Measurements from ENCODE around the gene TANK.

Gene TANK

DNA sequence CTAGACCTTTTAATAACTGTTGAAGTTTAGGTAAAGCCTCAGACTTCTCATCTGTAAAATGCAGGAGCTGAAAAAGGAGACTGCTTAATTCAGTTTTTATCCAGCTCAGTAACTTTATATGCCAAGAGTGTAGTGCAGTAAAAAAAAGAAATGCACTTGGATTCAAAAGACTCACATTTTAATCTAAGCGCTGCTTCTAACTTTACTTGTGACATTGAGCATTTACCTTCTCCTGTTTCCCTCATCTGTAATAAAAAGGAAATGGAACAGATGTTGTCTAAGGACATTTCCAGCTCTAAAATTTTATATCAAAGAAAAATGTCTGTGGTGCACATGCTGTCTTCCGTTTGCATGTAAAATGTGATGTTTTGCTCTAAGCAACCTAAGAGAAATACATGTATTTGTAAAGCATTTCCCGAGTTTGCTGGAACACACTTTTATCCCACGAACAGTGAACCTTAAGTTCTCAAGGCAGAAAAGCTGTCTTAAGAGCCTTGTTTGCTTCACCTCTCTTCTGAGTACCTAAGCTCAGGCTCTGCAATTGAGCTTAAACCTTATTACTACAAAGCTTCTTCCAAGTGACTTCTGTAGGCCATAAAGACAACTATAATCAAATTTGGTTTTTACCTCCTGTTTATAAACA lies 24.2 kb upstream of the TANK start:
- no peaks in the 10 kb centered on the region for H3K27me3 ChIP-seq (ENCODE audit: control insufficient read depth, insufficient read depth, low read length)
- H3K36me3 ChIP-seq (ENCODE audit: control insufficient read depth, low read depth, low read length): no peaks in the 10 kb centered on the region
- H3K4me1 ChIP-seq (ENCODE audit: control insufficient read depth, low read depth, low read length): peaks cover 9% of the 10 kb centered on the region
- H3K4me3 ChIP-seq (ENCODE audit: low read length): no peak overlapping the region
- no peak overlapping the region for H3K9ac ChIP-seq (ENCODE audit: low read length)
- no peaks in the 10 kb centered on the region for H3K9me3 ChIP-seq (ENCODE audit: control insufficient read depth, low read depth, low read length)
- no peak overlapping the region for H3K27ac ChIP-seq (ENCODE audit: low read length)

DNA sequence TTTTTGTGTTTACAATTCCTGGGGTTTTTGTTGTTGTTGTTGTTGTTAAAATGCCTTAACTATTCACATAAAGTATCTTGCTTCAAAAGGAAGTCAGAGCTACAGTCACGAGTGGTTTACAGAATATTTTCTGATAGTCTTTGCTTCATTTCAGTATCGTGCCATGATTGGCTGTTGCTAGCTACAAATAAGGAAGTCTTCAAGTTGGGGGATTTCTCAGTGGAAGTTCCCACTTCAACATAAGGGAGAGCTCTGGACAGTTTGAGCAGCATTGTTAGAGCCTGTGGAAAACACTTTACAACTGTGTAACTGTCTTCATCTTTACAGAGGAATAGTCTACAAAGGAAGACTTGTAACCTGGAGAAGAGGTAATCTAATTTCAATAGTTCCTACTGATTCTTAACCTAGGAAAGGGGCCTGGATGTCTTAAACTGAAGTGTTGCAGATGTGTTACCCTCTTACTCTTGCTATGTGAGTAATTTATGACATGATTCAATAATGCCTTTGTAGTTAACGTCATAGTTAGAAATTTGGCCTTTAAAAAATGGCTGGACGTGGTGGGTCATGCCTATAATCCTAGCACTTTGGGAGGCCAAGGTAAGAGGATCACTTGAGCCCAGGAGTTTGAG lies 23.4 kb upstream of the TANK start:
- Histone ChIP-seq H3K4me1 (ENCODE audit: control insufficient read depth, low read depth, low read length) (peaks cover 9% of the 10 kb centered on the region), H3K4me3 (ENCODE audit: low read length) (no peak overlapping the region), H3K9ac (ENCODE audit: low read length) (no peak overlapping the region), H3K27ac (ENCODE audit: low read length) (no peak overlapping the region), H3K36me3 (ENCODE audit: control insufficient read depth, low read depth, low read length) (no peaks in the 10 kb centered on the region), H3K9me3 (ENCODE audit: control insufficient read depth, low read depth, low read length) (no peaks in the 10 kb centered on the region), H3K27me3 (ENCODE audit: control insufficient read depth, insufficient read depth, low read length) (no peaks in the 10 kb centered on the region)

DNA sequence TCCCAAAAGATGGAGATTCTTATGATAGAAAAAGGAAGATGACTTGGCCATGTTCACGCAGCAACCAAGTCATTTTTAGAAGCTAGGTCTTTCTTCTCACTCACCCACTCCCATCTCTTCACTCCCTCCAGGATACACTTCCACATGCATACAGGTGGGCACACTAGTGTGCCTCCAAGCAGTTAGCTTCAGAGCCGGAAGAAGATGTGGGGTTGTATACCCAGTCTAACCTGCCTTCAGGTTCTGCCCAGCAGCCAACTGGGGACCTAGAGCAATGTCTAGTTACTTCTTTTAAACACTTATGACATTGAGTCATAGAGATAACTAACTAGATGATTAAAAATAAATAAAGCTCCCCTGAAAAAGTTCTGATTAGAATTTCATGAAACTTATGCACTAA lies 21.8 kb upstream of the TANK start:
- no peak overlapping the region for H3K27ac ChIP-seq (ENCODE audit: low read length)
- H3K9ac ChIP-seq (ENCODE audit: low read length): no peak overlapping the region

DNA sequence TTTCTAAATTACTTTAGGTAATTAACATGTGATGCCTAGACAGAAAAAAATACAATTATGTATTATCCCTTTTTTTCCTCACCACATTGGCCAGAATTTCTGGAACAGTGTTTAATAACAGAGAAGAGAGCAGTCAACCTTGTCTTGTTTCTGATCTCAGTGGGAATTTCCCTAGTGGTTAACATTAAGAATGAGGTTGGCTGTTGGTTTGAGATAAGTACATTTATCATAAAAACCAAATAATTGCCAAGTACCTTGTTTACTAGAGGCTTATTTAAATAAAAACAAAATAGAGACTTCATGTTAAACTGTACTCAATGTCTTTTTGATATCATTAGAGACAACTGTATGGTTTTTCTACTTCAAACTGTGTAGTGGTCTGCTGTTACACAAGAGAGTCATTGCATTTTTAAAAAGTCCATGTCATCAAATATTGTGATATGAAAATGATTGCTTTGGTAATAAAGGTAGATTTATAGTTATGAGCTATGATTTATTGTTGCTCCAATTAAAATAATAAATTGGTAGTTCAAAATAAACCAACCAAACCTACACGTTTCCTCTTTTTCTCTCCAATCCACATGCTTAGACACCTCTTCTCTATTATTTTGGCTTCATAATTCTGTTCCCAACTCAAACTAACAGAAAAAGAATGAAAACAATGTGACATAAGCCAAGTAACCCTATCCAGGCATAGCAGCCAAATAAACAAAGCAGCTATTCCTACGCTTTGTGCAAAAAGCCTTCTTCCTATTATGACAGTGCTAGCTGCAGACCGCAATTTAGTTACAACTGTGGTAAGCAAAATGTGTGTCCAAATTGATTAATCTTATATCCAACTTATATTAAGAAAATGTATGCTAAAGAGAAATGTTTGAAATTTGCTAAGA lies 20.9 kb upstream of the TANK start:
- H3K27me3 ChIP-seq (ENCODE audit: control insufficient read depth, insufficient read depth, low read length): no peaks in the 10 kb centered on the region
- no peak overlapping the region for H3K9ac ChIP-seq (ENCODE audit: low read length)
- no peak overlapping the region for H3K27ac ChIP-seq (ENCODE audit: low read length)
- H3K36me3 ChIP-seq (ENCODE audit: control insufficient read depth, low read depth, low read length): no peaks in the 10 kb centered on the region
- H3K4me1 ChIP-seq (ENCODE audit: control insufficient read depth, low read depth, low read length): peaks cover 9% of the 10 kb centered on the region
- no peaks in the 10 kb centered on the region for H3K9me3 ChIP-seq (ENCODE audit: control insufficient read depth, low read depth, low read length)
- H3K4me3 ChIP-seq (ENCODE audit: low read length): no peak overlapping the region

More for the DNA sequence above, 21.8 kb upstream of the TANK start:
- Histone ChIP-seq H3K27me3 (ENCODE audit: control insufficient read depth, insufficient read depth, low read length) (no peaks in the 10 kb centered on the region), H3K9me3 (ENCODE audit: control insufficient read depth, low read depth, low read length) (no peaks in the 10 kb centered on the region), H3K4me3 (ENCODE audit: low read length) (no peak overlapping the region), H3K36me3 (ENCODE audit: control insufficient read depth, low read depth, low read length) (no peaks in the 10 kb centered on the region), H3K4me1 (ENCODE audit: control insufficient read depth, low read depth, low read length) (peaks cover 9% of the 10 kb centered on the region)

DNA sequence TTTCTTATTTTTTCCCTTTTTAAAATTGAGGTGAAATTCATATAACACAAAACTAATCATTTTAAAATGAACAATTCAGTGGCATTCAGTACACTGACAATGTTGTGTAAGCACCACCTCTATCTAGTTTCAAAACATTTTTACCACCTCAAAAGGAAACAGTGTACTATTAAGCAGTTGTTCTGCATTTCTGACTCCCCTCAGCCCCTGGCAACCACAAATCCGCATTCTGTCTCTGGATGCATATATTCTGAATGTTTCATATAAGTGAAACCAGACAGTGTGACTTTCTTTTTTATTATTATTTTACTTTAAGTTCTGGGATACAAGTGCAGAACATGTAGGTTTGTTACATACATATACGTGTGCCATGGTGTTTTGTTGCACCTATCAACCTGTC lies 19.2 kb upstream of the TANK start:
- Histone ChIP-seq H3K27ac (ENCODE audit: low read length) (no peak overlapping the region), H3K9me3 (ENCODE audit: control insufficient read depth, low read depth, low read length) (no peaks in the 10 kb centered on the region), H3K9ac (ENCODE audit: low read length) (no peak overlapping the region), H3K4me3 (ENCODE audit: low read length) (no peak overlapping the region), H3K36me3 (ENCODE audit: control insufficient read depth, low read depth, low read length) (no peaks in the 10 kb centered on the region), H3K4me1 (ENCODE audit: control insufficient read depth, low read depth, low read length) (no peaks in the 10 kb centered on the region), H3K27me3 (ENCODE audit: control insufficient read depth, insufficient read depth, low read length) (no peaks in the 10 kb centered on the region)

DNA sequence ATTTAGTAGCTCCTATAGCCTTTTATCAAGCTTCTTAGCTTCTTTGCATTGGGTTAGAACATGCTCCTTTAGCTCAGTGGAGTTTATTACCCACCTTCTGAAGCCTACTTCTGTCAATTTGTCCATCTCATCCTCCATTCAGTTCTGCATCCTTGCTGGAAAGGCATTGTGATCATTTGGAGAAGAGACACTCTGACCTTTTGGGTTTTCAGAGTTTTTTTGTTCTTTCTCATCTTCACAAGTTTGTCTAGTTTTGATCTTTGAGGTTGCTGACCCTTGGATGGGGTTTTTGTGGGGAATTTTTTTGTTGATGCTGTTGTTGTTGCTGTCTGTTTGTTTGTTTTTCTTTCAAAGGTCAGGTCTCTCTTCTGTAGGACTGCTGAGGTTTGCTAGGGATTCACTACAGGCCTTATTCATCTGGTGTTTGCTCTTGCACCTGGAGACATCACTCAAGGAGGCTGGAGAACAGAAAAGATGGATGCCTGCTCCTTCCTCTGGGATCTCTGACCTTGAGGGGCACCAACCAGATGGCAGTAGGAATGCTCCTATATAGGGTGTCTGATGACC lies 13.9 kb upstream of the TANK start:
- Histone ChIP-seq H3K9me3 (ENCODE audit: control insufficient read depth, low read depth, low read length) (peaks cover 17% of the 10 kb centered on the region), H3K4me1 (ENCODE audit: control insufficient read depth, low read depth, low read length) (no peaks in the 10 kb centered on the region), H3K27me3 (ENCODE audit: control insufficient read depth, insufficient read depth, low read length) (no peaks in the 10 kb centered on the region), H3K9ac (ENCODE audit: low read length) (no peak overlapping the region), H3K4me3 (ENCODE audit: low read length) (no peak overlapping the region), H3K27ac (ENCODE audit: low read length) (no peak overlapping the region), H3K36me3 (ENCODE audit: control insufficient read depth, low read depth, low read length) (no peaks in the 10 kb centered on the region)

DNA sequence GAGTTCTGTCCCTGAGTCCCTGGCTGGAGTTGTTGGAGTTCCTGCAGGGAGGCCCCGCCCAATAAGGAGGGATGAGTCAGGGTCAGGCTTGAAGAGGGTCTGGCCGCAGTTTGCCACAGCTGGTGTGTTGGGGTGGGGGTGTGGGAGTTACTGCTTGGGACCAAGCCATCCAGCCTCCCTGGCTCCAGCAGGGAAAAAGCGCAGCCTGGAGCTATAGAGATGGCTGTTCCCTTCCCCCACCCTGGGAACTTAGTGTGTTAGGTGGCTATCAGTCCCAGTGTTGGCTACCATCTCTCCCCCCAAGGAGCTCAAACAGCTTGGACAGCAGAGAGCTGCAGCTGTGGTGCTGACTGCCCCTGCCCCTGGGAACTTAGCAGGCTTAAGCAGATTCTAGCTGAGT lies 13.2 kb upstream of the TANK start:
- H3K9me3 ChIP-seq (ENCODE audit: control insufficient read depth, low read depth, low read length): peaks cover 19% of the 10 kb centered on the region
- H3K4me3 ChIP-seq (ENCODE audit: low read length): no peak overlapping the region
- no peaks in the 10 kb centered on the region for H3K27me3 ChIP-seq (ENCODE audit: control insufficient read depth, insufficient read depth, low read length)

DNA sequence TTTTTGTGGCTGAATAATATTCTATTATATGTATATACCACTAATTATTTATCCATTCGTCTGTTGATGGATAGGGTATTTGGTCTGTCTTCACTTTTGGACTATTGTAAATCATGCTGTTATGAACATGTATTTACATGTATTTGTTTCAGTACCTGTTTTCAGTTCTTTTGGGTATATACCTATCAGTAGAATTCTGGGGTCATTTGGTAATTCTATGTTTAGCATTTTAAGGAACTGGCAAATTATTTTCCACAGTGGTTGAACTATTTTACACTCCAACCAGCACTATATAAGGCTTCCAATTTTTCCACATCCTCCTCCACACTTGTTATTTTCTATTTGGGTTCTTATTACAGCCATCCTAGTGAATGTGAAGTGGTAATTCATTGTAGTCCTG lies 12.4 kb upstream of the TANK start:
- no peaks in the 10 kb centered on the region for H3K4me1 ChIP-seq (ENCODE audit: control insufficient read depth, low read depth, low read length)
- H3K36me3 ChIP-seq (ENCODE audit: control insufficient read depth, low read depth, low read length): no peaks in the 10 kb centered on the region
- H3K4me3 ChIP-seq (ENCODE audit: low read length): no peak overlapping the region
- H3K27ac ChIP-seq (ENCODE audit: low read length): no peak overlapping the region
- H3K9ac ChIP-seq (ENCODE audit: low read length): no peak overlapping the region
- no peaks in the 10 kb centered on the region for H3K27me3 ChIP-seq (ENCODE audit: control insufficient read depth, insufficient read depth, low read length)
- H3K9me3 ChIP-seq (ENCODE audit: control insufficient read depth, low read depth, low read length): peaks cover 21% of the 10 kb centered on the region

More for the DNA sequence above, 13.2 kb upstream of the TANK start:
- Histone ChIP-seq H3K36me3 (ENCODE audit: control insufficient read depth, low read depth, low read length) (no peaks in the 10 kb centered on the region), H3K27ac (ENCODE audit: low read length) (no peak overlapping the region), H3K4me1 (ENCODE audit: control insufficient read depth, low read depth, low read length) (no peaks in the 10 kb centered on the region), H3K9ac (ENCODE audit: low read length) (no peak overlapping the region)

DNA sequence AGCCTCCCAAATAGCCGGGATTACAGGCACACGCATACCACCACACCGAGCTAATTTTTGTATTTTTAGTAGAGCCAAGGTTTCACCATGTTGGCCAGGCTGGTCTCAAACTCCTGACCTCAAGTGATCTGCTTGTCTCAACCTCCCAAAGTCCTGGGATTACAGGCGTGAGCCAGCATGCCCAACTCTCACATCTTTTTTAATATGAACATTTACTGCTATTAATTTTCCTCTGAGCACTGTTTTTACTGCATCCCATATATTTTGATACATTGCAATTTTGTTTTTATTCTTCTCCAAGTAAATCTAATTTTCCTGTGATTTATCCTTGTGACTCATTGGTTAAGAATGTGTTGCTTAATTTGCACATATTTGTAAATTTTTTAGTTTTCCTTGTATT lies 9.5 kb upstream of the TANK start:
- Histone ChIP-seq H3K4me1 (ENCODE audit: control insufficient read depth, low read depth, low read length) (no peaks in the 10 kb centered on the region), H3K9ac (ENCODE audit: low read length) (no peak overlapping the region), H3K4me3 (ENCODE audit: low read length) (no peak overlapping the region), H3K36me3 (ENCODE audit: control insufficient read depth, low read depth, low read length) (no peaks in the 10 kb centered on the region), H3K27me3 (ENCODE audit: control insufficient read depth, insufficient read depth, low read length) (no peaks in the 10 kb centered on the region), H3K27ac (ENCODE audit: low read length) (no peak overlapping the region), H3K9me3 (ENCODE audit: control insufficient read depth, low read depth, low read length) (peaks cover 21% of the 10 kb centered on the region)

DNA sequence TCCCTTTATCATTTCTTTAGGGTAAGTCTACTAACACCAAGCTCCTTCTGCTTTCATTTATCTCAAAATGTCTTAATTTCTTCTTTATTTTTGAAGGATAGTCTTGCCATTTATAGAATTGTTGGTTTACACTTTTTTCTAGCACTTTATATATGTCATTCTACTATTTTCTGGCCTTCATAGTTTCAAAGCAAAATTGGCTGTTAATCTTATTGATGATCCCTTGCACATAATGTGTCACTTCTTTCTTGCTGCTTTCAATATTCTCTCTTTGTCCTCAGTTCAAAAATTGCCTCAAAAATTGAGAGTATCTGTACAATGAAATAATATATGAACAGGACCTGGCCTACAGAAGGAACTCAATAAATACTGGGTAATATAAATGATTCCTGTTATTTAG lies 7.9 kb upstream of the TANK start:
- Histone ChIP-seq H3K9ac (ENCODE audit: low read length) (no peak overlapping the region), H3K4me3 (ENCODE audit: low read length) (no peak overlapping the region), H3K36me3 (ENCODE audit: control insufficient read depth, low read depth, low read length) (no peaks in the 10 kb centered on the region), H3K27me3 (ENCODE audit: control insufficient read depth, insufficient read depth, low read length) (no peaks in the 10 kb centered on the region), H3K27ac (ENCODE audit: low read length) (no peak overlapping the region), H3K4me1 (ENCODE audit: control insufficient read depth, low read depth, low read length) (no peaks in the 10 kb centered on the region), H3K9me3 (ENCODE audit: control insufficient read depth, low read depth, low read length) (peaks cover 21% of the 10 kb centered on the region)

DNA sequence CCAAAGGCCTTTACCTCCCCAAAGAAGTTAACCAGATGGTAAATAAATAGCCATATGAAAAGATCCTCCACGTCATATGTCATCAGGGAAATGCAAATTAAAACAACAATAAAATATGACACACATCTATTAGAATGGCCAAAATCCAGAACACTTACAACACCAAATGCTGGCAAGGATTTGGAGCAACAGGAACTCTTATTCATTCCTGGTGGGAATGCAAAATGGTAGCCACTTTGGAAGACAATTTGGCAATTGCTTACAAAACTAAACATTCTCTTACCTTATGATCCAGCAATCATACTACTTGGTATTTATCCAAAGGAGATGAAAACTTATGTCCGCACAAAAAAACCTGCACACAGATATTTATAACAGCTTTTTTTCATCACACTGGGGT lies 1.3 kb upstream of the TANK start:
- Histone ChIP-seq H3K9ac (ENCODE audit: low read length) (no peak overlapping the region), H3K9me3 (ENCODE audit: control insufficient read depth, low read depth, low read length) (no peaks in the 10 kb centered on the region), H3K27me3 (ENCODE audit: control insufficient read depth, insufficient read depth, low read length) (no peaks in the 10 kb centered on the region), H3K36me3 (ENCODE audit: control insufficient read depth, low read depth, low read length) (no peaks in the 10 kb centered on the region), H3K4me1 (ENCODE audit: control insufficient read depth, low read depth, low read length) (peaks cover 5% of the 10 kb centered on the region), H3K27ac (ENCODE audit: low read length) (no peak overlapping the region), H3K4me3 (ENCODE audit: low read length) (no peak overlapping the region)

Data from iPS-18a (cell line).